T-cell (primary cell): ENCODE measurements around the gene COPZ1. TPM values are rescaled to one million over a fixed set of nuclear protein-coding genes. Genes with fewer than 3 reads are reported as not detected.
"Not testable (repeated sequence)": the region's sequence is repeated elsewhere in the genome, so short reads cannot be mapped to it uniquely, and the experiment has no call there.

ENCODE experiments used
- ATAC-seq, 4 experiments: fragments of 200-7000 bp in 3 of 4; fragments of 150-1000 bp in 1 of 4; cut with Tn5 transposase; replicated peaks in 1 of 4; 1 replicate in 3 of 4; 2 replicates in 1 of 4; pipeline ENCODE4 v1.10.0; 2021; ENCODE audit warnings: moderate library complexity in 3 of 4, mild to moderate bottlenecking in 2 of 4, moderate number of reproducible peaks in 1 of 4
- CTCF ChIA-PET, 2 donors: fragments of 300-600 bp; sonication (Branson Sonifier 250); formaldehyde crosslinking; loops; one replicate each; lab custom pipeline; 2022; ENCODE audit warnings: antibody characterized with exemption in 2 of 2; lab: Charles Lee
- POLR2A ChIA-PET, 2 donors: fragments of 300-600 bp; sonication (Branson Sonifier 250); formaldehyde crosslinking; loops; one replicate each; lab custom pipeline; 2022; ENCODE audit warnings: antibody characterized with exemption in 2 of 2; lab: Charles Lee
- DNase-seq, 35 experiments: peaks; one replicate each; pipeline versions ENCODE4 v3.0.0 to v3.0.0-alpha.2; 2013 to 2023
- H3K27ac ChIP-seq: one replicate; pipeline ENCODE4 v1.5.1; 2013; ENCODE audit warnings: low read length
- H3K27me3 ChIP-seq, 2 experiments: replicated peaks in 1 of 2; 1 replicate in 1 of 2; 2 replicates in 1 of 2; pipeline versions ENCODE4 v1.6.1 to v1.7.0; 2013; ENCODE audit warnings: low read length in 1 of 2, mixed read lengths in 1 of 2; ENCODE audit not compliant: control insufficient read depth in 2 of 2, insufficient read depth in 2 of 2; ENCODE audit errors: extremely low read depth in 1 of 2
- H3K36me3 ChIP-seq, 2 donors: 1 replicate in 1 of 2; 2 replicates in 1 of 2; pipeline versions ENCODE4 v1.6.1 to v1.7.0; 2013; ENCODE audit warnings: low read length in 1 of 2; ENCODE audit not compliant: control insufficient read depth in 2 of 2, insufficient read depth in 1 of 2; ENCODE audit errors: extremely low read depth in 1 of 2
- H3K4me1 ChIP-seq, 2 experiments: 1 replicate in 1 of 2; 2 replicates in 1 of 2; pipeline versions ENCODE4 v1.6.1 to v1.7.0; 2013; ENCODE audit warnings: low read length in 2 of 2, mixed read lengths in 1 of 2; ENCODE audit not compliant: insufficient read depth in 2 of 2, control insufficient read depth in 1 of 2; ENCODE audit errors: extremely low read depth in 1 of 2
- H3K4me3 ChIP-seq, 2 donors: 1 replicate in 1 of 2; 2 replicates in 1 of 2; pipeline versions ENCODE4 v1.5.1 to v1.7.0; 2013; ENCODE audit warnings: mild to moderate bottlenecking in 2 of 2, low read length in 1 of 2, moderate library complexity in 1 of 2; ENCODE audit not compliant: control insufficient read depth in 1 of 2; ENCODE audit errors: extremely low read depth in 1 of 2
- H3K9me3 ChIP-seq: 2 replicates; pipeline ENCODE4 v1.7.0; 2013
- H3K27ac Mint-ChIP-seq, 2 donors: one replicate each; pipeline ENCODE4 v1.8.0; 2020 to 2021; ENCODE audit warnings: mild to moderate bottlenecking in 2 of 2, mixed read lengths in 2 of 2
- H3K27me3 Mint-ChIP-seq, 2 donors: one replicate each; pipeline ENCODE4 v1.8.0; 2021 to 2022; ENCODE audit warnings: mixed read lengths in 2 of 2
- H3K36me3 Mint-ChIP-seq: one replicate; pipeline ENCODE4 v1.8.0; 2021; ENCODE audit warnings: mixed read lengths
- H3K4me1 Mint-ChIP-seq, 3 donors: one replicate each; pipeline ENCODE4 v1.8.0; 2020 to 2022; ENCODE audit warnings: mixed read lengths in 3 of 3, mild to moderate bottlenecking in 1 of 3
- H3K4me3 Mint-ChIP-seq, 3 donors: one replicate each; pipeline ENCODE4 v1.8.0; 2020 to 2022; ENCODE audit warnings: mild to moderate bottlenecking in 3 of 3, mixed read lengths in 3 of 3, moderate library complexity in 3 of 3
- H3K9me3 Mint-ChIP-seq, 3 donors: one replicate each; pipeline ENCODE4 v1.8.0; 2020 to 2022; ENCODE audit warnings: mixed read lengths in 3 of 3
- WGBS: methylation state at CpG from one replicate; pipeline ENCODE4 v1.1.5; 2013; ENCODE audit warnings: missing lambda C conversion rate; ENCODE audit not compliant: insufficient coverage; 5-methylcytosine and 5-hydroxymethylcytosine counted together
- total RNA-seq, 35 experiments: library from RNA in 6 of 35; stranded (reverse) in 6 of 35; fragments of 120-200 nt in 1 of 35; gene quantifications; one replicate each; pipeline versions ENCODE4 v1.2.1 to v1.2.4 and lab custom pipeline; 2013 to 2026

Gene COPZ1
- total RNA-seq, 5 donors from 2014 or later (not counting 1 experiment from before 2014, with no cell fraction given), result 60.4 to 81.3 (median 74.8) TPM

GRCh38 chr12:54304187-54304810 is 20.6 kb upstream of the COPZ1 start:
- Histone ChIP-seq H3K9me3 (no peaks in the 10 kb centered on the region), H3K36me3 (no peaks in the 10 kb centered on the region), H3K27me3 (peaks cover 0 to 35% of the 10 kb centered on the region in 2 experiments), H3K4me1 (peaks cover 0 to 26% of the 10 kb centered on the region in 2 experiments), H3K27ac (peak overlapping the region; percentile 14), H3K4me3 (no peak overlapping the region)
- no peaks in the 10 kb centered on the region for H3K9me3 Mint-ChIP-seq
- peaks cover 35 to 36% of the 10 kb centered on the region in 2 donors for H3K27me3 Mint-ChIP-seq
- no peak overlapping the region for H3K4me3 Mint-ChIP-seq
- ATAC-seq (peak; percentile 35 to 58 (median 46)), DNase-seq (peak in 23 of 35 experiments; percentile 8 to 61 (median 33))
- CTCF ChIA-PET, result interaction anchor here in 1 of 2 donors (1.0 kb wide), 1 partner anchor 21 kb away, joined by 3 read pairs; the partner anchor contains the start of gene COPZ1
- peaks cover 20 to 36% (median 25%) of the 10 kb centered on the region in 3 donors for H3K4me1 Mint-ChIP-seq
- H3K27ac Mint-ChIP-seq, result no peak overlapping the region
- POLR2A ChIA-PET, result no interaction called here
- 15% methylated on average over 9 of the region's 12 CpGs for WGBS
- no peaks in the 10 kb centered on the region for H3K36me3 Mint-ChIP-seq

DNA sequence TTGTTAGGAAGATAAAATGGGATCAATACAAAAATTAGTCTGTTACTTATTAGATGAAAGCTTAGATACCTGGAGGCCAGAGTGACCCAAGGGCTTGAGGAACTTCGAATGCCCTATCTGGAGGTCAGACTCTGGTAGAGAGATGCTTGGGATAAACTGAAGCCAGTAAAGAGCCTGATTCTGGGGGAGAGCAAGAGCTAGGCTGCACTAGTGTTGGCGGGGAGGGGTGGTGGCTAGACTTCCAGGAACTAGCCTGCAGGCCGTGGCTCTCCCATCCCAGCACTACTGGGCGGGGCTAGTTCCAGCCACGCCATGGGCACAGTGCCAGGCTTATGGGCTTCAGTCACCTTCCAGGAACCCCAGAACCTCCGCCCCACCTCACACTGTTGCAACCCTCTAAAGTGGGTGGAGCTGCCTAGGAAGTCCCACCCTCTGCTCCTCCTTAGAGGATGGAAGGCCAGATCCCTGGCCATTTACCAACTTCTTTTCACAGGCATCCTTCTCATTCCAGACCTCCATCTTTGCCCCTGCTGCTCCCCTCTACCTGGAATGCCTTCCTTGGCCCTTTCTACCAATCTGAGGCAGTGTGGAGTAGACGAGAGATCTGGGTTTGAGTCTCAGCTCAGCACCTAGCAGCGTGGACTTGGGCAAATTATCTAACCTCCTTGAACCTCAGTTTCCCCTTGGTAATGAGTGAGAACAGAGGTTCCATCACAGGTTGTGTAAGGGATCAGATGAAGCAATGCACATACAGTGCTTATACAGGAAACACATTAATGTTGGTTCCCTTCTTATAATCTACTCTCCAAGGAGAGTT is 17.8 kb upstream of the COPZ1 start:
- peaks cover 14 to 17% of the 10 kb centered on the region in 2 donors for H3K27me3 Mint-ChIP-seq
- WGBS, result 42% methylated on average over 5 of the region's 8 CpGs

GRCh38 chr12:54311051-54311450 is 13.9 kb upstream of the COPZ1 start:
- CTCF ChIA-PET, result interaction anchor here (0.6 to 0.7 kb wide), 3 partner anchors 11 to 57 kb away, joined by 3 read pairs; no protein-coding TSS in a partner anchor
- no peak overlapping the region for H3K4me3 Mint-ChIP-seq
- no peaks in the 10 kb centered on the region for H3K9me3 Mint-ChIP-seq

More for the DNA sequence above, 17.8 kb upstream of the COPZ1 start:
- H3K4me1 ChIP-seq, result peaks cover 0 to 17% of the 10 kb centered on the region in 2 experiments
- CTCF ChIA-PET, result interaction anchor here (0.7 to 2.3 kb wide), 9 partner anchors 12 to 60 kb away, joined by 3 to 10 read pairs (median 4); partner anchors contain the start of gene COPZ1 (in 1 of the 2)
- DNase-seq, result peak in 5 of 35 experiments; percentile 13 to 40 (median 16)
- H3K27me3 ChIP-seq, result peaks cover 0 to 18% of the 10 kb centered on the region in 2 experiments
- no peaks in the 10 kb centered on the region for H3K36me3 ChIP-seq
- H3K4me3 Mint-ChIP-seq, result no peak overlapping the region
- ATAC-seq, result peak in 3 of 4 experiments; percentile 32 to 47 (median 43)
- peaks cover 9 to 24% (median 16%) of the 10 kb centered on the region in 3 donors for H3K4me1 Mint-ChIP-seq
- H3K36me3 Mint-ChIP-seq, result no peaks in the 10 kb centered on the region
- H3K4me3 ChIP-seq, result no peak overlapping the region
- POLR2A ChIA-PET, result interaction anchor here in 1 of 2 donors (0.6 to 1.2 kb wide), 2 partner anchors 18 to 24 kb away, joined by 3 to 5 read pairs; partner anchors contain the start of gene COPZ1
- H3K27ac Mint-ChIP-seq, result peak overlapping the region in 1 of 2 donors; percentile 31
- H3K9me3 Mint-ChIP-seq, result no peaks in the 10 kb centered on the region
- no peak overlapping the region for H3K27ac ChIP-seq
- no peaks in the 10 kb centered on the region for H3K9me3 ChIP-seq

GRCh38 chr12:54312309-54312708 is 12.6 kb upstream of the COPZ1 start:
- CTCF ChIA-PET, H3K9me3 Mint-ChIP-seq: not testable (repeated sequence)
- POLR2A ChIA-PET, result interaction anchor here in 1 of 2 donors (0.6 kb wide), 2 partner anchors 30 to 1738 kb away, joined by 3 to 6 read pairs; no protein-coding TSS in a partner anchor

More at GRCh38 chr12:54311051-54311450, 13.9 kb upstream of the COPZ1 start:
- no peak overlapping the region for H3K4me3 ChIP-seq
- no peak for ATAC-seq
- Mint-ChIP-seq H3K27ac (no peak overlapping the region), H3K27me3 (peaks cover 0 to 4% of the 10 kb centered on the region in 2 donors), H3K4me1 (peaks cover 9 to 11% (median 9%) of the 10 kb centered on the region in 3 donors), H3K36me3 (no peaks in the 10 kb centered on the region)
- DNase-seq, result no peak
- POLR2A ChIA-PET, result no interaction called here
- peaks cover 0 to 6% of the 10 kb centered on the region in 2 experiments for H3K4me1 ChIP-seq
- H3K9me3 ChIP-seq, result no peaks in the 10 kb centered on the region
- H3K27me3 ChIP-seq, result peaks cover 0 to 8% of the 10 kb centered on the region in 2 experiments
- no CpG with 5 or more reads among the region's 2 CpGs for WGBS
- no peaks in the 10 kb centered on the region for H3K36me3 ChIP-seq
- H3K27ac ChIP-seq, result no peak overlapping the region

GRCh38 chr12:54321363-54321762 is 3.6 kb upstream of the COPZ1 start:
- Histone ChIP-seq H3K9me3 (no peaks in the 10 kb centered on the region), H3K27ac (no peak overlapping the region), H3K36me3 (no peaks in the 10 kb centered on the region), H3K4me1 (peaks cover 5 to 14% of the 10 kb centered on the region in 2 experiments), H3K27me3 (no peaks in the 10 kb centered on the region), H3K4me3 (no peak overlapping the region)
- Mint-ChIP-seq H3K27ac (no peak overlapping the region), H3K4me1 (peaks cover 16 to 23% (median 16%) of the 10 kb centered on the region in 3 donors), H3K9me3 (no peaks in the 10 kb centered on the region), H3K36me3 (no peaks in the 10 kb centered on the region), H3K27me3 (no peaks in the 10 kb centered on the region), H3K4me3 (no peak overlapping the region)
- no peak for ATAC-seq
- CTCF ChIA-PET, result interaction anchor here in 1 of 2 donors (0.7 kb wide), 1 partner anchor 15 kb away, joined by 3 read pairs; no protein-coding TSS in a partner anchor
- POLR2A ChIA-PET, result interaction anchor here (0.6 to 0.8 kb wide), 3 partner anchors 22 to 67 kb away, joined by 3 to 4 read pairs (median 3); no protein-coding TSS in a partner anchor
- no peak for DNase-seq
- no CpG with 5 or more reads among the region's 5 CpGs for WGBS

More at GRCh38 chr12:54312309-54312708, 12.6 kb upstream of the COPZ1 start:
- no CpG with 5 or more reads among the region's 7 CpGs for WGBS
- not testable (repeated sequence) for H3K27ac Mint-ChIP-seq, H3K4me1 Mint-ChIP-seq, DNase-seq, H3K4me3 Mint-ChIP-seq, H3K4me1 ChIP-seq, H3K27ac ChIP-seq, H3K9me3 ChIP-seq, H3K27me3 ChIP-seq, H3K36me3 ChIP-seq, H3K4me3 ChIP-seq, H3K36me3 Mint-ChIP-seq, H3K27me3 Mint-ChIP-seq, ATAC-seq
